ENCODE measurements around the gene GREM2. TPM values are rescaled to one million over a fixed set of nuclear protein-coding genes. Genes with fewer than 3 reads are reported as not detected.

The GREM2 gene
- total RNA-seq, 1 experiment from 2014 or later = not detected

GRCh38 chr1:240466509-240466908, 145.4 kb downstream of the GREM2 start:
- no peak for DNase-seq
- POLR2A ChIA-PET (ENCODE audit: unreplicated experiment) = no interaction called here
- H3F3A ChIP-seq (ENCODE audit: insufficient read depth, low read depth) = no peaks in the 10 kb centered on the region
- H3K79me2 ChIP-seq (ENCODE audit: low read depth) = no peaks in the 10 kb centered on the region
- H3K4me1 ChIP-seq (replicated peaks; ENCODE audit: insufficient read depth) = no peaks in the 10 kb centered on the region
- H3K9me2 ChIP-seq (ENCODE audit: insufficient read depth) = no peaks in the 10 kb centered on the region
- no TSS peak for BruUV-seq (replicated peaks)
- no peak overlapping the region for H3K4me3 ChIP-seq
- H3K4me2 ChIP-seq = no peak overlapping the region
- no peaks in the 10 kb centered on the region for H3K36me3 ChIP-seq (ENCODE audit: low read depth)
- intact Hi-C loops (cut with micrococcal nuclease; ENCODE audit: unreplicated experiment) = no loop called here
- H4K20me1 ChIP-seq (ENCODE audit: insufficient read depth) = no peaks in the 10 kb centered on the region
- CTCF ChIA-PET = no interaction called here
- TF ChIP-seq EZH2 (IDR thresholded peaks at IDR 0.05; ENCODE audit: low read depth) (no peak), CTCF (conservative IDR thresholded peaks at IDR 0.05) (no peak)
- H3K9me3 ChIP-seq (ENCODE audit: insufficient read depth, low read depth) = no peaks in the 10 kb centered on the region
- no peak overlapping the region for H3K27ac ChIP-seq
- no peak overlapping the region for H2AFZ ChIP-seq
- peaks cover 38% of the 10 kb centered on the region for H3K27me3 ChIP-seq (ENCODE audit: insufficient read depth, low read depth)

GRCh38 chr1:240465531-240465940, 146.4 kb downstream of the GREM2 start:
- Histone ChIP-seq H3K27me3 (ENCODE audit: insufficient read depth, low read depth) (peaks cover 38% of the 10 kb centered on the region), H3K4me1 (replicated peaks; ENCODE audit: insufficient read depth) (no peaks in the 10 kb centered on the region), H2AFZ (no peak overlapping the region), H3F3A (ENCODE audit: insufficient read depth, low read depth) (no peaks in the 10 kb centered on the region), H3K27ac (no peak overlapping the region), H3K9me3 (ENCODE audit: insufficient read depth, low read depth) (no peaks in the 10 kb centered on the region), H4K20me1 (ENCODE audit: insufficient read depth) (no peaks in the 10 kb centered on the region), H3K4me2 (no peak overlapping the region), H3K79me2 (ENCODE audit: low read depth) (no peaks in the 10 kb centered on the region), H3K9me2 (ENCODE audit: insufficient read depth) (no peaks in the 10 kb centered on the region), H3K36me3 (ENCODE audit: low read depth) (no peaks in the 10 kb centered on the region), H3K4me3 (no peak overlapping the region)
- TF ChIP-seq CTCF (conservative IDR thresholded peaks at IDR 0.05) = no peak
- TF ChIP-seq EZH2 (IDR thresholded peaks at IDR 0.05; ENCODE audit: low read depth) = no peak
- BruUV-seq (replicated peaks) = no TSS peak
- CTCF ChIA-PET = no interaction called here
- DNase-seq = no peak
- intact Hi-C loops (cut with micrococcal nuclease; ENCODE audit: unreplicated experiment) = no loop called here
- POLR2A ChIA-PET (ENCODE audit: unreplicated experiment) = no interaction called here

GRCh38 chr1:240464099-240464498, 147.9 kb downstream of the GREM2 start:
- peaks cover 25% of the 10 kb centered on the region; the same call in 1 of the 2 replicates for H3K27me3 ChIP-seq (ENCODE audit: insufficient read depth, low read depth)
- no peak overlapping the region for H3K27ac ChIP-seq
- no peaks in the 10 kb centered on the region for H3K9me3 ChIP-seq (ENCODE audit: insufficient read depth, low read depth)
- POLR2A ChIA-PET (ENCODE audit: unreplicated experiment) = no interaction called here
- H3K79me2 ChIP-seq (ENCODE audit: low read depth) = no peaks in the 10 kb centered on the region
- no peak for DNase-seq
- no peaks in the 10 kb centered on the region for H4K20me1 ChIP-seq (ENCODE audit: insufficient read depth)
- no TSS peak for BruUV-seq (replicated peaks)
- no peaks in the 10 kb centered on the region for H3F3A ChIP-seq (ENCODE audit: insufficient read depth, low read depth)
- no peak for TF ChIP-seq EZH2 (IDR thresholded peaks at IDR 0.05; ENCODE audit: low read depth)
- no peak for TF ChIP-seq CTCF (conservative IDR thresholded peaks at IDR 0.05)
- H2AFZ ChIP-seq = no peak overlapping the region
- H3K4me3 ChIP-seq = no peak overlapping the region
- no peaks in the 10 kb centered on the region for H3K4me1 ChIP-seq (replicated peaks; ENCODE audit: insufficient read depth)
- CTCF ChIA-PET = no interaction called here
- no peak overlapping the region for H3K4me2 ChIP-seq
- H3K36me3 ChIP-seq (ENCODE audit: low read depth) = no peaks in the 10 kb centered on the region
- no peaks in the 10 kb centered on the region for H3K9me2 ChIP-seq (ENCODE audit: insufficient read depth)
- intact Hi-C loops (cut with micrococcal nuclease; ENCODE audit: unreplicated experiment) = no loop called here
